ENCODE measurements around the gene TMEM39B. TPM values are rescaled to one million over a fixed set of nuclear protein-coding genes. Genes with fewer than 3 reads are reported as not detected.
"Not testable (repeated sequence)": the region's sequence is repeated elsewhere in the genome, so short reads cannot be mapped to it uniquely, and the experiment has no call there.

The TMEM39B gene
- total and polyA plus RNA-seq, 5 experiments from 2014 or later, result 2.4 to 26.1 (median 4.8) TPM

GRCh38 chr1:32071758-32072621 is 749 bp upstream of the TMEM39B start:
- Mint-ChIP-seq H3K4me1 (peaks cover 24 to 39% (median 35%) of the 10 kb centered on the region in 4 donors), H3K4me3 (peak overlapping the region; percentile 87 to 99 (median 95)), H3K27ac (peak overlapping the region; percentile 74 to 98 (median 94)), H3K9me3 (no peaks in the 10 kb centered on the region), H3K27me3 (no peaks in the 10 kb centered on the region), H3K36me3 (peaks cover 0 to 16% (median 0%) of the 10 kb centered on the region in 3 donors)
- DNase-seq (no peak), ATAC-seq (no peak)
- POLR2A ChIA-PET, result interaction anchor here (0.5 to 5.1 kb wide), 24 partner anchors 10 to 579 kb away, joined by 3 to 80 read pairs (median 6); partner anchors contain the start of genes BSDC1, HDAC1, KHDRBS1 and KPNA6

- peak in 2 of 10 donors; percentile 88 to 89 for DNase-seq
- H3K27ac Mint-ChIP-seq, result peak overlapping the region; percentile 74 to 98 (median 94)
- H3K4me3 Mint-ChIP-seq, result peak overlapping the region; percentile 87 to 99 (median 95)
- no peaks in the 10 kb centered on the region for H3K27me3 Mint-ChIP-seq
- ATAC-seq, result peak; percentile 50 to 54
- H3K36me3 Mint-ChIP-seq, result peaks cover 0 to 31% (median 8%) of the 10 kb centered on the region in 3 donors
- peaks cover 29 to 45% (median 34%) of the 10 kb centered on the region in 4 donors for H3K4me1 Mint-ChIP-seq
- POLR2A ChIA-PET, result interaction anchor here (0.6 to 5.1 kb wide), 31 partner anchors 8 to 578 kb away, joined by 3 to 80 read pairs (median 5); partner anchors contain the start of genes BSDC1, HDAC1, KHDRBS1 and KPNA6
- H3K9me3 Mint-ChIP-seq, result no peaks in the 10 kb centered on the region
Measured at GRCh38 chr1:32073299-32074229, 825 bp downstream of the TMEM39B start.

GRCh38 chr1:32074841-32075240 is 2.1 kb downstream of the TMEM39B start:
- peaks cover 26 to 45% (median 31%) of the 10 kb centered on the region in 4 donors for H3K4me1 Mint-ChIP-seq
- H3K9me3 Mint-ChIP-seq, result no peaks in the 10 kb centered on the region
- peak overlapping the region in 4 of 10 donors; percentile 7 to 42 (median 38) for H3K4me3 Mint-ChIP-seq
- peaks cover 0 to 44% (median 8%) of the 10 kb centered on the region in 3 donors for H3K36me3 Mint-ChIP-seq
- H3K27me3 Mint-ChIP-seq, result no peaks in the 10 kb centered on the region
- no peak for ATAC-seq
- POLR2A ChIA-PET, result interaction anchor here (2.3 to 5.1 kb wide), 3 partner anchors 35 to 175 kb away, joined by 13 to 80 read pairs (median 22); partner anchors contain the start of genes KHDRBS1, KPNA6 and LCK
- H3K27ac Mint-ChIP-seq, result peak overlapping the region in 6 of 10 donors; percentile 6 to 56 (median 32)
- no peak for DNase-seq

GRCh38 chr1:32077451-32077850 is 4.7 kb downstream of the TMEM39B start:
- Mint-ChIP-seq H3K4me3 (peak overlapping the region in 2 of 10 donors; percentile 12 to 45), H3K4me1 (peaks cover 18 to 42% (median 26%) of the 10 kb centered on the region in 4 donors), H3K27me3 (no peaks in the 10 kb centered on the region), H3K9me3 (no peaks in the 10 kb centered on the region), H3K36me3 (peaks cover 0 to 65% (median 12%) of the 10 kb centered on the region in 3 donors), H3K27ac (peak overlapping the region in 3 of 10 donors; percentile 46 to 92 (median 85))
- ATAC-seq (no peak), DNase-seq (no peak)
- POLR2A ChIA-PET, result interaction anchor here (1.1 kb wide), 1 partner anchor 30 kb away, joined by 3 read pairs; the partner anchor contains the start of gene KPNA6

- Mint-ChIP-seq H3K4me3 (no peak overlapping the region), H3K4me1 (peaks cover 4 to 20% (median 11%) of the 10 kb centered on the region in 4 donors), H3K36me3 (peaks cover 0 to 83% (median 17%) of the 10 kb centered on the region in 3 donors), H3K9me3 (no peaks in the 10 kb centered on the region), H3K27me3 (no peaks in the 10 kb centered on the region), H3K27ac (peak overlapping the region in 3 of 10 donors; percentile 2 to 11 (median 3))
- no peak for DNase-seq
- no peak for ATAC-seq
- POLR2A ChIA-PET, result interaction anchor here (1.0 kb wide), 1 partner anchor 9 kb away, joined by 3 read pairs; no protein-coding TSS in a partner anchor
Measured at GRCh38 chr1:32082022-32082421, 9.3 kb downstream of the TMEM39B start.

- DNase-seq, H3K9me3 Mint-ChIP-seq, POLR2A ChIA-PET, H3K4me3 Mint-ChIP-seq, ATAC-seq, H3K27me3 Mint-ChIP-seq: not testable (repeated sequence)
- Mint-ChIP-seq H3K36me3 (peaks cover 0 to 66% (median 13%) of the 10 kb centered on the region in 3 donors), H3K4me1 (peaks cover 4 to 12% (median 8%) of the 10 kb centered on the region in 4 donors), H3K27ac (peak overlapping the region in 1 of 10 donors; percentile 48)
Measured at GRCh38 chr1:32086381-32086780, 13.6 kb downstream of the TMEM39B start.

GRCh38 chr1:32091176-32091575 is 18.4 kb downstream of the TMEM39B start:
- POLR2A ChIA-PET, result interaction anchor here (0.6 kb wide), 2 partner anchors 13 to 302 kb away, joined by 3 to 4 read pairs; no protein-coding TSS in a partner anchor
- Mint-ChIP-seq H3K27me3 (no peaks in the 10 kb centered on the region), H3K4me3 (no peak overlapping the region), H3K27ac (peak overlapping the region in 1 of 10 donors; percentile 21), H3K4me1 (peaks cover 0 to 1% (median 0%) of the 10 kb centered on the region in 4 donors), H3K9me3 (no peaks in the 10 kb centered on the region), H3K36me3 (peaks cover 0 to 73% (median 12%) of the 10 kb centered on the region in 3 donors)
- DNase-seq (no peak), ATAC-seq (no peak)

GRCh38 chr1:32091591-32091990 is 18.9 kb downstream of the TMEM39B start:
- peaks cover 0 to 73% (median 12%) of the 10 kb centered on the region in 3 donors for H3K36me3 Mint-ChIP-seq
- no peaks in the 10 kb centered on the region for H3K27me3 Mint-ChIP-seq
- no peaks in the 10 kb centered on the region for H3K9me3 Mint-ChIP-seq
- POLR2A ChIA-PET, result interaction anchor here (0.6 kb wide), 2 partner anchors 13 to 302 kb away, joined by 3 to 4 read pairs; no protein-coding TSS in a partner anchor
- ATAC-seq, result no peak
- H3K4me3 Mint-ChIP-seq, result no peak overlapping the region
- H3K4me1 Mint-ChIP-seq, result no peaks in the 10 kb centered on the region
- peak overlapping the region in 1 of 10 donors; percentile 27 for H3K27ac Mint-ChIP-seq
- DNase-seq, result no peak

- Mint-ChIP-seq H3K36me3 (peaks cover 0 to 90% (median 20%) of the 10 kb centered on the region in 3 donors), H3K9me3 (no peaks in the 10 kb centered on the region), H3K4me1 (peaks cover 0 to 1% (median 0%) of the 10 kb centered on the region in 4 donors), H3K27me3 (no peaks in the 10 kb centered on the region), H3K27ac (peak overlapping the region in 1 of 10 donors; percentile 40), H3K4me3 (no peak overlapping the region)
- ATAC-seq (no peak), DNase-seq (no peak)
- POLR2A ChIA-PET, result no interaction called here
Measured at GRCh38 chr1:32094746-32095521, 22.2 kb downstream of the TMEM39B start.

- Mint-ChIP-seq H3K27me3 (no peaks in the 10 kb centered on the region), H3K4me1 (peaks cover 0 to 1% (median 0%) of the 10 kb centered on the region in 4 donors), H3K36me3 (peaks cover 0 to 73% (median 11%) of the 10 kb centered on the region in 3 donors), H3K9me3 (no peaks in the 10 kb centered on the region), H3K4me3 (no peak overlapping the region), H3K27ac (no peak overlapping the region)
- ATAC-seq (no peak), DNase-seq (no peak)
- POLR2A ChIA-PET, result no interaction called here
Measured at GRCh38 chr1:32099426-32099825, 26.7 kb downstream of the TMEM39B start.

- peaks cover 0 to 2% (median 0%) of the 10 kb centered on the region in 4 donors for H3K4me1 Mint-ChIP-seq
- peaks cover 0 to 63% (median 8%) of the 10 kb centered on the region in 3 donors for H3K36me3 Mint-ChIP-seq
- no peaks in the 10 kb centered on the region for H3K27me3 Mint-ChIP-seq
- no peaks in the 10 kb centered on the region for H3K9me3 Mint-ChIP-seq
- no peak for DNase-seq
- no peak overlapping the region for H3K4me3 Mint-ChIP-seq
- ATAC-seq, result no peak
- H3K27ac Mint-ChIP-seq, result no peak overlapping the region
- POLR2A ChIA-PET, result no interaction called here
Measured at GRCh38 chr1:32100359-32100758, 27.6 kb downstream of the TMEM39B start.
